22Rv1 (cell line): Measurements from ENCODE around the gene METTL16.

Experiments
- H3K27ac ChIP-seq: fragments of 450-650 bp; 2 replicates; pipeline ENCODE4 v1.5.1; 2017
- ZFX ChIP-seq: fragments of 450-650 bp; IDR thresholded peaks from 2 replicates; pipeline ENCODE4 v1.6.1; 2017; ENCODE audit warnings: antibody characterized with exemption, borderline replicate concordance
- TF ChIP-seq, protein P1 (sequence below): fragments of 450-650 bp; IDR thresholded peaks from 2 replicates; pipeline ENCODE4 v1.5.1; 2017; ENCODE audit warnings: mild to moderate bottlenecking

Gene METTL16

DNA sequence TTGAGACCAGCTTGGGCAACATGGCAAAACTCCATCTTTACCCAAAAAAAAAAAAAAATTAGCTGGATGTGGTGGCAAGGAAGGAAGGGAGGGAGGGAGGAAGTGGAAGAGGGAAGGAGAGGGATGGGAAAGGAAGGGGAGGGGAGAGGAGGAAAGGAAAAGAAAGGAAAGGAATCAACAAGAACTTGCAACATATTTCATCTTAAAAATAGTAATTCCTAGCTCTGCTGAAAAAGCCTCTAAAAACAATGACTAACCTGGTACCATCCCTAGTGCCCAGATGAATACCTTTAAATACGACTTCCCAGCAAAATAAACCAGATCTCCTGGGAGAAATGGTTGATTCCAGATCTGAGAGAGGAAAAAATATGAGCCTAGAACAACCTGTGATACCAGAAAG is 83.8 kb downstream of the METTL16 start:
- no peak for TF ChIP-seq ZFX
- TF ChIP-seq, protein P1, sequence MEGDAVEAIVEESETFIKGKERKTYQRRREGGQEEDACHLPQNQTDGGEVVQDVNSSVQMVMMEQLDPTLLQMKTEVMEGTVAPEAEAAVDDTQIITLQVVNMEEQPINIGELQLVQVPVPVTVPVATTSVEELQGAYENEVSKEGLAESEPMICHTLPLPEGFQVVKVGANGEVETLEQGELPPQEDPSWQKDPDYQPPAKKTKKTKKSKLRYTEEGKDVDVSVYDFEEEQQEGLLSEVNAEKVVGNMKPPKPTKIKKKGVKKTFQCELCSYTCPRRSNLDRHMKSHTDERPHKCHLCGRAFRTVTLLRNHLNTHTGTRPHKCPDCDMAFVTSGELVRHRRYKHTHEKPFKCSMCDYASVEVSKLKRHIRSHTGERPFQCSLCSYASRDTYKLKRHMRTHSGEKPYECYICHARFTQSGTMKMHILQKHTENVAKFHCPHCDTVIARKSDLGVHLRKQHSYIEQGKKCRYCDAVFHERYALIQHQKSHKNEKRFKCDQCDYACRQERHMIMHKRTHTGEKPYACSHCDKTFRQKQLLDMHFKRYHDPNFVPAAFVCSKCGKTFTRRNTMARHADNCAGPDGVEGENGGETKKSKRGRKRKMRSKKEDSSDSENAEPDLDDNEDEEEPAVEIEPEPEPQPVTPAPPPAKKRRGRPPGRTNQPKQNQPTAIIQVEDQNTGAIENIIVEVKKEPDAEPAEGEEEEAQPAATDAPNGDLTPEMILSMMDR = no peak
- no peak overlapping the region for H3K27ac ChIP-seq

DNA sequence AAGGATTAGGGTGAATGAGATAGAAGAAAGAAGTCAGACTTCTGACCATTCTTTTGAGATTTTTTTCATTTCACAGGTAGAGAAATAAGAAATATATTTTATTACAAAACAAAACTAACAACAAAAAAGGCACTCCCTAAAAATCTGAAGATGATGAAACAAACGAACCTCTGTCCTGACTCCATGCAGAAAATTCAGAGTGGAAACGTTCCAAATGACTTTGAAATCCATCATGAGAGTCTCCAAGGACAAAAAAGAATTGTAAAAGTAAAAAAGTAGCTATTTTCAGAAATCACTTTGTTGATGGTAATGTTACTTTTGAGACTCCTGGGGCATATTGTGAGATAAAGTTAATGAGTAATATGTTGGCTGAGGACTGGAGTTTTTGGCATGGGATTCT is 84.5 kb downstream of the METTL16 start:
- H3K27ac ChIP-seq = no peak overlapping the region
- TF ChIP-seq, protein P1 = no peak
- no peak for TF ChIP-seq ZFX

DNA sequence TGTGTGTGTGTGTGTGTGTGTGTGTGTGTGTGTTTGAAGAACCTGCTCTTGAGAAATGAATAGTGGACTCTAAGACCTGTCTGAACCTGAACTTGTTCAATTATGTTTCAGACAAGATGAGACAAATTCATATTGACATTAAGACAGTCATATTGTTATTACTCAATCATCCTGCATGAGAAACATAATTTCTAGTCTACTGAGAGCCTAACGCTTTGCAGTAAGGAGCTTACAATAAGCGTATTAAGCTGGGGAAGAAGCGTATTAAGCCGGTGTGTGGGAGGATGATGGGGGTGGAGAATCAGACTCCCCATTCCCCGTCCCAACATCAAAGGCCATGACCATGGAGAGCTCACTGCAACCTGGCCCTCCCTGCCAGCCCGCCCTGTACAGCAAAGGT is 88.4 kb downstream of the METTL16 start:
- H3K27ac ChIP-seq = no peak overlapping the region
- no peak for TF ChIP-seq ZFX
- TF ChIP-seq, protein P1 = no peak

DNA sequence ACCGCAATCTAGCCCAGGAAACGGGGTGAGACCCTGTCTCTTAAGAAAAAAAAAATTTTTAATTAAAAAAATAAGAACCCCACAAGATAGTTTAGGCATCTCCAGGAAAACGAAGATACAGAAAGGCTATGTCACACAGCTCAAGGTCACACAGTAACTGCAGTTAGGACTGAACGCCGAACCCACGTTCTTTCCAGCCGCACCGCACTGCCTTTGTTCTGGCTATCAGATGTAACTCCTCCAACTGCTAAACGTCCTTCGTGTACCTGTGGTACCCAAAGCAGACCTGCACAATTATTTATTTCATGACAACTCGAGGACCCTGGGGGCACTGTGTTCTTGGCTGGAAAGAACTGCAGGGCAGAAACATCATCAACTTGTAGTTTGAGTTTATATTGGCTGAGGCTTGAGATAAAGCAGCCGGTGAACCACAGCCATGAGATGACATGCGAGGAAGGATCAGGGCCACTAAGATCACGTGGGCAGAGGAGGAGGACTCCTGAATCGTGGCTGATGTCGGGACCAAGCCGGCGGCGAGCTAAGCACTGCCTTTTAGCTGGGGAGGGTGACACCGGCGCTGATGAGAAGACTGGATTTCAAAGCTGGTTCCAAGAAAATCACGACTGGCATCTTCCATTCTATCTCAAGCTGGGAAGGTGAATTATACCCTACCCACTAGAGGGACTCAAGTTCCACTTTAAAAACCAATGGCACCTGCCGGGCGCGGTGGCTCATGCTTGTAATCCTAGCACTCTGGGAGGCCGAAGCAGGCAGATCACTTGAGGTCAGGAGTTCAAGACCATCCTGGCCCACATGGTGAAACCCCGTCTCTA is 90.2 kb downstream of the METTL16 start:
- H3K27ac ChIP-seq = no peak overlapping the region
- TF ChIP-seq, protein P1 = no peak
- TF ChIP-seq ZFX = no peak

DNA sequence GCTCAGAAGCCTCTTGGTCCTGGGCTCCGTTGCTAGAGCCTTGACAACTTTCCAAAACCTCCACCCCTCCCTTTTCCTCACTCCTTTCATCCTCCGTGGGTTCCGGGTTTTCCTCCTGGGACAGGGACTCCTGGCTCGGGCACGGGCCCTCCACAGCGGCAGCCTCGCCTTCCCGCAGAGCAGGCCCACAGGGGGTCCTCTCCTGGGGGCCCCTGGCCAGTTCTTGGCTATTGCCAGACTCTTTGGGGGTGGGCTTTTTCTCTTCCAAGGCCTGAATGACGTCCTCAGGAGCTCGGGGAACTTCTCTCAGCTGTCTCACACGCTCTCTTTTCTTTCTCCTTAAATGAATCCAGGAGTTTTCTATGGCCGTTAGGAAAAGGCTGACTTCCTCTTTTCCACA is 91.5 kb downstream of the METTL16 start:
- TF ChIP-seq ZFX = no peak
- TF ChIP-seq, protein P1 = no peak
- H3K27ac ChIP-seq = no peak overlapping the region

DNA sequence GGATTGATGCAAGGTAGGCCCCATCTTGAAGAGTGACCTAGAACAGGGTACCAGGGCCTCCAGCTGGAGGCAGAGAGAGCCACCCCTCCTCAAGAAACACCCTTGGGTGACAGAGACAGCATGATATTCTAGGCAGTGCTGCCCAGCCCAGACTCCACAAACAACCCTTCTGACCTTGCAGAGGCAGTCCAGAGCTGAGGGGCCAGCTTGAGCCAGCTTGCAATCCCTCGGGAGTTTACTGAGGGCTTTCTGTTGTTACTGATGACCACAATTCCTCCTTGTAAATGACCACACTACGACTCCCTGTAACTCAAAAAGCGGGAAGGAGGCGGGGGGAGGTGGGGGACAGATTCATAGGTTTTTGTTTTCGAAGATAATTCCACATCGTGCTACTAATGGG is 92.2 kb downstream of the METTL16 start:
- H3K27ac ChIP-seq = no peak overlapping the region
- no peak for TF ChIP-seq ZFX
- TF ChIP-seq, protein P1 = no peak

DNA sequence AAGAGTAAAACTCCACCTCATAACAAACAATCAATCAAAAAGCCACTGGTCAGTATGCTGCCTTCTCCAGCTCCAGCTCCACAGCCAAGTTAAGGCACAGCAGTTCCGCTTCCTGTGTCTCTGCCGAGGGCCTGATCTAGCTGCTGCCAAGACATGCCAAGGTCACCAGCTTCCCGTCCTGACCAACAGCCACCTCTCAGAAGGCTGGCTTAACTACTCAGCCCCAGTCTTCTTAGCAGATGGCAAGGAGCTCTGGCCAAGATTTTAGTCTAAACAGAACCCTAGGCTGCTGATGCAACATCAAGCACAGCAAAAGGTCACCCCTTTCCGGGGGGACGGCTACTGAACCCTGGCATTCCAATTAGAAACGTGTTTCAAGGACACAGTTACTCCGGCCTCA is 93.1 kb downstream of the METTL16 start:
- no peak for TF ChIP-seq ZFX
- H3K27ac ChIP-seq = 0 out of 2 replicates have a peak overlapping the region, but pooled peaks have one; percentile 12
